NB4 (cell line): ENCODE measurements around the gene NT5DC4.

ENCODE experiments used
- CTCF ChIP-seq: IDR thresholded peaks from one replicate; pipeline ENCODE4 v1.5.1; 2012; ENCODE audit warnings: low read depth, low read length
- MAX ChIP-seq: IDR thresholded peaks from 2 replicates; pipeline ENCODE4 v1.6.1; 2011; ENCODE audit warnings: low read depth, low read length
- POLR2A ChIP-seq: IDR thresholded peaks from 2 replicates; pipeline ENCODE4 v1.6.1; 2011; ENCODE audit warnings: mild to moderate bottlenecking; ENCODE audit not compliant: insufficient read length; ENCODE audit errors: extremely low read depth

GRCh38 chr2:112788653-112789052 is 67.8 kb downstream of the NT5DC4 start:
- TF ChIP-seq POLR2A (no peak), CTCF (no peak), MAX (no peak)
